GM19035 (cell line): ENCODE measurements around the gene S100A3.

Experiments
- ATAC-seq: cut with Tn5 transposase; IDR thresholded peaks from one replicate; pipeline ENCODE4 v1.9.1; 2021; ENCODE audit not compliant: unreplicated experiment

Gene S100A3

GRCh38 chr1:153550398-153550758 lies 1.3 kb upstream of the S100A3 start:
- ATAC-seq: no peak

GRCh38 chr1:153549741-153550397 lies 811 bp upstream of the S100A3 start:
- no peak for ATAC-seq

GRCh38 chr1:153547560-153548551 lies 1.2 kb downstream of the S100A3 start:
- no peak for ATAC-seq

- ATAC-seq: no peak
Measured at GRCh38 chr1:153546796-153547559, 2.1 kb downstream of the S100A3 start.

- ATAC-seq: no peak
Measured at GRCh38 chr1:153546371-153546770, 2.7 kb downstream of the S100A3 start.

- ATAC-seq: no peak
Measured at GRCh38 chr1:153545067-153546055, 3.7 kb downstream of the S100A3 start, which contains the start of gene S100A4. TSS of gene S100A4 (minus strand) at chr1:153545806. CDS start at chr1:153544794, 1,012 bp downstream.

- no peak for ATAC-seq
Measured at GRCh38 chr1:153544453-153545066, 4.5 kb downstream of the S100A3 start.

GRCh38 chr1:153543736-153544135 lies 5.3 kb downstream of the S100A3 start:
- ATAC-seq: no peak

GRCh38 chr1:153542956-153543711 lies 5.9 kb downstream of the S100A3 start:
- ATAC-seq: no peak

GRCh38 chr1:153541641-153542590 lies 7.1 kb downstream of the S100A3 start:
- ATAC-seq: no peak

- no peak for ATAC-seq
Measured at GRCh38 chr1:153540394-153541361, 8.4 kb downstream of the S100A3 start, which contains the start of gene S100A5. TSS of gene S100A5 (minus strand) at chr1:153540934. CDS start at chr1:153540191, 743 bp downstream.

- ATAC-seq: no peak
Measured at GRCh38 chr1:153539395-153540093, 9.5 kb downstream of the S100A3 start.

GRCh38 chr1:153538315-153538821 lies 10.7 kb downstream of the S100A3 start:
- ATAC-seq: no peak

GRCh38 chr1:153537376-153537730 lies 11.7 kb downstream of the S100A3 start:
- ATAC-seq: no peak

GRCh38 chr1:153536671-153537375 lies 12.2 kb downstream of the S100A3 start:
- no peak for ATAC-seq
